Cardiac muscle cell (in vitro differentiated cells and primary cell): ENCODE measurements around the gene PBX2. TPM values are rescaled to one million over a fixed set of nuclear protein-coding genes. Genes with fewer than 3 reads are reported as not detected.
"Not testable (repeated sequence)": the region's sequence is repeated elsewhere in the genome, so short reads cannot be mapped to it uniquely, and the experiment has no call there.

Experiments
- DNase-seq, 2 donors: peaks; one replicate each; pipeline versions ENCODE4 v3.0.0 to v3.0.0-alpha.2; 2010 to 2017; ENCODE audit warnings: low read depth in 1 of 2, low spot score in 1 of 2
- H3K27ac ChIP-seq: fragments of 200-600 bp; sonication (generic); 2 replicates; pipeline ENCODE4 v1.5.1; 2016
- H3K27me3 ChIP-seq: fragments of 200-600 bp; sonication (generic); 2 replicates; pipeline ENCODE4 v1.6.0; 2016; ENCODE audit warnings: control low read depth
- H3K36me3 ChIP-seq: fragments of 200-600 bp; sonication (generic); 2 replicates; pipeline ENCODE4 v1.5.1; 2016; ENCODE audit warnings: control low read depth
- H3K4me1 ChIP-seq: fragments of 200-600 bp; sonication (generic); 2 replicates; pipeline ENCODE4 v1.8.1; 2017; ENCODE audit warnings: low read depth, mild to moderate bottlenecking, mixed run types
- H3K4me3 ChIP-seq: fragments of 200-600 bp; sonication (generic); 2 replicates; pipeline ENCODE4 v1.5.1; 2016; ENCODE audit warnings: mild to moderate bottlenecking
- H3K9me3 ChIP-seq: fragments of 200-600 bp; sonication (generic); 2 replicates; pipeline ENCODE4 v1.5.1; 2017; ENCODE audit warnings: low read depth, mild to moderate bottlenecking, control low read depth
- CTCF ChIP-seq: IDR thresholded peaks from 2 replicates; pipeline ENCODE4 v1.5.1; 2012; ENCODE audit warnings: low read depth, mild to moderate bottlenecking, low read length
- polyA plus RNA-seq: library from polyadenylated mRNA; unstranded; fragments of >200 nt; fragmentation: Nextera tagmentation; extraction: Ambion mirVana; gene quantifications from 2 replicates; pipeline ENCODE4 v1.2.1, GENCODE V29; 2016
- total RNA-seq: library from RNA; depleted of rRNA; stranded (reverse); fragments of >200 nt; gene quantifications from 2 replicates; pipeline ENCODE4 v1.2.3, GENCODE V29; 2016

The PBX2 gene
- total and polyA plus RNA-seq, 2 experiments from 2014 or later, result 17.3 to 124 TPM

DNA sequence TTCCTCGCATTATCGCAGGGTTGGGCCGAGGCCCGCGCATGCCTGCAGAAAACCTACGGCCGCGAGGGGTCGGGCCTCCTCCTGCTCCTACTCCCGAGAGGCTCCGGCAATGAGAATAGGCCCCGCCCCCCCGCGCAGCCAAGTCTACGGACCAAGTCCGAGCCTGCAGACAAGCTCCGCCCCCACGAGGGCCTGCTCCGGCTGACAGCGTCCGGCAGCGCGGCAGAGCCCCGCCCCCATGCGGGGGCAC is 5.6 kb upstream of the PBX2 start:
- TF ChIP-seq CTCF, result peak; percentile 25
- peak; percentile 100 for DNase-seq
- H3K27me3 ChIP-seq, result no peaks in the 10 kb centered on the region
- H3K4me3 ChIP-seq, result peak overlapping the region; percentile 37
- peak overlapping the region; percentile 93 for H3K27ac ChIP-seq
- H3K9me3 ChIP-seq, result no peaks in the 10 kb centered on the region
- no peaks in the 10 kb centered on the region for H3K4me1 ChIP-seq
- no peaks in the 10 kb centered on the region for H3K36me3 ChIP-seq

DNA sequence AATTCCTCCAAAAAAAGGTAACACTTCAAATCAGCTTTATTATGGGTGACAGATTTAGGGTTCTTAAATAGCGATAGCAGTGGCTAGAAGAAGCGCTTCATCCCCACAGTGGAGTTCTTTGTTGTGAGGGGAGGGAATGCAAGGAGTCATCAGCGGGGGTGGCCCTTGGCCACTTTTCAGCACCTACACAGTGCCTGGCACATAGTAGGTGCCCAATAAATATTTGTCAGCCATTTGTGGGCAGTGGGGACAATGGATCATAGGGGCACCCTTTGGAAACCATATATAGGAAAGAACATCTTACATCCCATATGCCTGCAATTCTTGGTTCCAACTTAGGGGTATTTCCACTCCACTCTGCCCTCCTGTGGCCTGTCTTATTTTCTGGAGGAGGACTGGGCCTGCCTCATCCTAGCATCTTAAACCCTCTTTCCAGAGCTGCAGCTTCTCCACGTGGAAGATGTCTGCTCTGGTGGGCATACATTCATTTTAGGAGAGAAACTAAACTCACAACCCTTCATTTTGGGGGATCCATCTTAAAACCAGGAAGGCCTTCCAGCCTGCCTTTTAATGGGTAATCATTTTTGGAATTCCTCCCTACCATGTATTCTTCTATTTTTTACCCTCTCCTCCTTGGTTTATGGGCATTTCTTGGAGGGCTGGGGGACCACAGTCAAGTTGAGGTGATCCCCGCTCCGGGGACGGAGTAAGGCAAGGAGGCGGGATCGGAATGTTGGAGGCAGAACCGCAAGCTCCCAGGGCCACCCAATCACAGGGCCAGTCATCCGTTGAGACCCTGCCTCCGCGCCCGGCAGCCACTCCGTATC is 5.0 kb upstream of the PBX2 start:
- Histone ChIP-seq H3K36me3 (no peaks in the 10 kb centered on the region), H3K9me3 (no peaks in the 10 kb centered on the region), H3K4me1 (no peaks in the 10 kb centered on the region), H3K27me3 (no peaks in the 10 kb centered on the region), H3K27ac (peak overlapping the region; percentile 98), H3K4me3 (peak overlapping the region; percentile 47)
- TF ChIP-seq CTCF, result peak; percentile 64
- peak; percentile 38 to 76 for DNase-seq

DNA sequence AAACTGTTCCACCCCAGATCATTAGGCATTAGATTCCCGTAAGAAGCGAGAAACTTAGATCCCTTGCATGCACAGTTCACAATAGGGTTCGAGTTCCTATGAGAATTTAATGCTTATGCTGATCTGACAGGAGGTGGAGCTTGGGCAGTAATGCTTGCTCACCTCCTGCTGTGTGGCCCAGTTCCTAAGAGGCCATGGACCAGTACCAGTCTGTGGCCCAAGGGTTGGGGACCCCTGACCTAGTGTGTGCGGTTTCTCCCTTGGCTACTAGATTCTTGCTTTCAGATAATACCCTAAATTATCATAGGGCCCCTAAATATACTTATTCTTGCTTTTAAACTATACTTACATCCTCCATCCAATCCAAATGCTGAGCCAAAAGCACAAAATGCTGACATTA is 4.4 kb upstream of the PBX2 start:
- H3K27me3 ChIP-seq, result no peaks in the 10 kb centered on the region
- no peaks in the 10 kb centered on the region for H3K36me3 ChIP-seq
- H3K4me3 ChIP-seq, result no peak overlapping the region
- no peaks in the 10 kb centered on the region for H3K9me3 ChIP-seq
- DNase-seq, result no peak
- H3K27ac ChIP-seq, result peak overlapping the region; percentile 98
- TF ChIP-seq CTCF, result no peak
- no peaks in the 10 kb centered on the region for H3K4me1 ChIP-seq

DNA sequence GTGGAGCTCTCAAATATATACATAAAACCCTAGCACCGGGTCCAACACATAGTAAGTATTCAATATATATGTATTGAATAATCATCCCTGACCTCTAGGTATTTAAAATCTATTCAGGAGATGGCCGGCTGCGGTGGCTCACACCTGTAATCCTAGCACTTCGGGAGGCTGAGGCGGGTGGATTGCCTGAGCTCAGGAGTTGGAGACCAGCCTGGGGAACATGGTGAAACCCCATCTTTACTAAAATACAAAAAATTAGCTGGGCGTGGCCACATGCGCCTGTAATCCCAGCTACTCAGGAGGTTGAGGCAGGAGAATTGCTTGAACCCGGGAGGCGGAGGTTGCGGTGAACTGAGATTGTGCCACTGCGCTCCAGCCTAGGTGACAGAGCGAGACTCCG is 3.1 kb upstream of the PBX2 start:
- not testable (repeated sequence) for H3K36me3 ChIP-seq, DNase-seq, H3K4me1 ChIP-seq, H3K4me3 ChIP-seq, H3K27me3 ChIP-seq, H3K9me3 ChIP-seq
- H3K27ac ChIP-seq, result peak overlapping the region; percentile 45

GRCh38 chr6:32192608-32193039 is 2.6 kb upstream of the PBX2 start, which contains the start of gene GPSM3:
Gene GPSM3, minus strand, starts transcription at chr6:32192643. Its CDS starts 130 bp downstream, at chr6:32192513.
- H3K9me3 ChIP-seq, result no peaks in the 10 kb centered on the region
- DNase-seq, result peak in 1 of 2 donors; percentile 70
- H3K27ac ChIP-seq, result peak within 1 kb of the TSS; percentile 97
- H3K27me3 ChIP-seq, result no peaks in the 10 kb centered on the region
- peaks cover 4% of the 10 kb centered on the region for H3K4me1 ChIP-seq
- TF ChIP-seq CTCF, result no peak
- H3K4me3 ChIP-seq, result no peak within 1 kb of the TSS
- H3K36me3 ChIP-seq, result peaks cover 2% of the 10 kb centered on the region
